NCI-H82 (cell line): Measurements from ENCODE around the gene NUDT4B.
"Not testable (repeated sequence)": the region's sequence is repeated elsewhere in the genome, so short reads cannot be mapped to it uniquely, and the experiment has no call there.

Experiments
- DNase-seq: peaks from one replicate; lab custom pipeline; 2025; lab: John Stamatoyannopoulos, UW

Gene NUDT4B

DNA sequence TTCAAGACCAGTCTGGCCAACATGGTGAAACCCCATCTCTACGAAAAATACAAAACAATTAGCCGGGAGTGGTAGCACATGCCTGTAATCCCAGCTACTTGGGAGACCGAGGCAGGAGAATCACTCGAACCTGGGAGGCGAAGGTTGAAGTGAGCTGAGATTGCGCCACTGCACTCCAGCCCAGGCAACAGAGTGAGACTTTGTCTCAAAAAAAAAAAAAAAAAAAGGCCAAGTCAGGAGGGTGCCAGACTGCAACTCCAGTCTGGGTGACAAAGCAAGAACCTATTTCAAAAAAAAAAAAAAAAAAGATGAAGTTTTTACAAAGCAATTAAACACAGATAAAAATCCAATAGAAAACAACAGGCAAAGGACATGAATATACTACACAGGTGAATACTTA is 9.9 kb upstream of the NUDT4B start:
- DNase-seq = not testable (repeated sequence)

DNA sequence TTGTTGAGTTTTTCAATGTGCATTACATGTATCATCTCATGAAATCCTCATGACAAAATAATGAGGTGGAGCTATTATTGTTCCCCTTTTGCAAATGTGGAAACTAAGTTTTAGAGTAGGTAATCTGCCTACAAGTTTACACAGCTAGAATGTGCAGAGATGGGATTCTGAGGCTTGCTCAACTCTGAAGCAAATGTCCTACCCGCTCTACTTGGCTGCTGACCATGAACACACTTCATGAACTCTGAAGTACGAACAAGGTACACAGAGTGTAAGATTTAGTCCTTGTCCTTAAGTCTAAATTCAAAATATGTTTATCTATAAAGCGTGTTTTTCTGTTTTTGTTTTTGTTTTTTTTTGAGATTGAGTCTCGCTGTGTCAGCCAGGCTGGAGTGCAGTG is 5.4 kb upstream of the NUDT4B start:
- DNase-seq = not testable (repeated sequence)

DNA sequence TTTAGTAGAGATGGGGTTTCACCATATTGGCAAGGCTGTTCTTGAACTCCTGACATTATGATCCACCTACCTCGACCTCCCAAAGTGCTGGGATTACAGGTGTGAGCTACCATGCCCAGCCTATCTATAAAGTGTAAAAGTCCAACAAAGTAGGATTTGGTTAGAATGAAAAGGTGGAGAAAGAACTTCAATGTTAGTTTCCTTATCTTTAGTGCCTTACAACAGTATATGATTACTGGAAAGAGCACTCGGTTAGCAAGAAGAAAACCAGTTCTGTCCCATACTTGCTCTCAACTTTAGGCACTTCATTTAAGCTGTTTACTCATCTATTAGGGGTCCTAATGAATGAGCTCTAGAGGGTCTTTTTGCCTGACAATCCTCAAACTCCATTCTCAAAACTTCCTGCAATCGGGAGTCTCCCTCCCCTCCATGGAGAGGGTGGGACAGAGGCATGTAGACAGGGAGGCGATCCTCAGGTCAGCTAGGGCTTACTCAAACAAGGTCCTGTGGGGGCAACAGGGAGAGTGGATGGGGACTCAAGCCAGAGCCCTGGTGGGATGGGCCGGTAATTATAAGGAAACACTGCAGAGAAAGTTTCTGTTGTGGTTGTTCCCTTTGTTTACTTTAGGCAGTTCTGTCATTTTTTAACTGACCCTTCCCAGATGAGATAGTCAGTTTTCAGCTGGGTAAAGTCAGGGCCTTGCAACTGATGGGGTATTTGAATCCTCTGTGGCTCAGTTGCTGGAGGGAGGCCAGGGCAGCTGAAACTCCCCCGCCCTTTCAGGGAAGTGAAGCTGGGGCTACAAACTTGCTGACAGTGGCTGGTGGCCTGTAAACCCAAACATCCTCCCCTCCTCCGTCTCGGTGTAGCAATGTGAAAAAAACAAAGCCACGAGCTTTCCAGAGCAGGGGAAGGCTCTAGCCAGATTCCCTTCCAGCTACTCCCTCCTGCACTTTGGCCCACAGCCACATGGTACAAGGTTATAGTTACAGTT is 4.6 kb upstream of the NUDT4B start:
- not testable (repeated sequence) for DNase-seq

DNA sequence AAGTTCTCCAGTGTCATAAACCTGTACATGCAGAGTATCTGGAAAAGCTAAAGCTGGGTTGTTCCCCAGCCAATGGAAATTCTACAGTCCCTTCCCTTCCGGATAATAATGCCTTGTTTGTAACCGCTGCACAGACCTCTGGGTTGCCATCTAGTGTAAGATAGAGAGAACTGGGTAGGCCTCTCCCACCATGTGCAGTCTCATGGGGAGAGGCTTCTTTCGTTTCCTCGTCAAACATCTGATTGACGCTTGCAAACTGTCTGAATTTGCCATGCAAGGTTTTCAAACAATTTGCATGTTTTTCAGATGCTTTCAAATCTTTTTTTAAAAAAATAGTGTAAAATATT is 734 bp downstream of the NUDT4B start:
- DNase-seq = not testable (repeated sequence)

DNA sequence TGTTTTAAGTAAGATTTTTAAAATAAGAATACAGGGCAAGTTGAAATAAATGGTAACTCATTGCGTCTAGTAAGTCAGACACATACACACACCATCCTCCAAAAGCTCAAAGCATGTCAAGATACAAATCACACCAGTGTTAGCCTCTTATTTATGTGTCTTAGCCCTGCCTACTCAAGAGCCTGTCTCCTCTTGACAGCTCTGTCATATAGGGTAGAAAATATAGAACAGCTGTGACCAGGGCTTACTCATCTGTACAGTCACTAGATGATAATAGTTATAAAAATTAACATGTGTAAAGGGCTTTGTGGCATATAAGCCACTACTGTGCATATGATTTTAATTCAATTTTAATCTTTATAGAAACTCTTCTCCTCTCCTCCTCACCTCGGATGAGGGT is 7.7 kb downstream of the NUDT4B start:
- DNase-seq = not testable (repeated sequence)

DNA sequence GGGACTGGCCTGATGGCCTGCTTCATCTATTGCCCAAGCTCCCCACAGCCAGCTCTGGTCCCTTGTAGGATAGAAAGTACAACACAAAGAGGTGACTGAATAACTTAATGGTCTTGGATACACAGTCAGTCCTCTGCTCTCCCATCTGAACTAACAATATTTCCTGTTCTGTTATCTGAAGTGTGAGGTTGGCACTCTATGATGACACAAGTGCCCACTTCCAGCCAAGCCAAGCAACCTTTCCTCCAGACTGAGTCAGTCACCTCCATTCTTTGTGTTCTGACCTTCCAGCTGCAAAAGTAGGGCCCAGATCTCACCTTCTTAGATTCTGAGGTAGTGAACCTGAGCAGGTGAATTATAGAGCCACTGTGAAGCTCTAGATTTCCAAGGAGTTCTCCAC is 8.9 kb downstream of the NUDT4B start:
- not testable (repeated sequence) for DNase-seq

DNA sequence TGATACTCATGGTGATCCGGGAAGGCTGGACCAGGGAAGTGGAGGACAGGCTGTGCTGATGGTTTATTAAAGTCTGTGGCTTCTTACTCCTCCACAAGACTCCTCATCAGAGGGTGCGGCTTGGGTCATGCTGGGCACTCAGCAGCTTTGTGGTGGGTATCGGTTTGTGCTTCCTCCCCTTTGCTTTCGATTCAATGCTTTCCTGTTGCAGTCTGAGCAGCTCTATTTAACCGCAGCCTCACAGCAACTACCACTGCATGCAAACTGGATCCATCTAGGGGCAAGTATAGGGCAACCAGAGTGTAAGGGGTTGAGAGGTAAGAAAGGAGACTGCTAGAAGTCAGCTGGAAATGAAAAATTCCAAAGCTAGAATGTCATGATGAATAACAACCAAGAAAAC is 9.8 kb downstream of the NUDT4B start:
- not testable (repeated sequence) for DNase-seq

DNA sequence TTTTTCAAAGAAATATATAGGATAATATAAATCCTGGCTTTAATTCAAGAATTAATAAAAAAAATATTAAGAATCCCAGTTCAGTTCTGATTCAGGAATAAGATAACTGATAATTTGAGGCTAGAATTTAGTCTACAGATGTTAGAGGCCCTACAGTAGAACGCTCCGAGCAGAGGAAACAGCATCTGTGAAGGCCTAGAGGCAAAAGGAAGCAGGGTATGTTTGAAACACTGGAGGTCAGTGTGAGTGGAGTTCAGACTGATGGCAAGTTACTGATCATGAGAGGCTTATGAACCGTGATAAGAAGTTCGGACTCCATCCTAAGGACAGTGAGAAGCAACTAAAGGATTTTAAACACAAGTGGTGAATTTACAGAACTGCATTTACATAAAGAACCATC is 10.4 kb downstream of the NUDT4B start:
- DNase-seq = not testable (repeated sequence)

DNA sequence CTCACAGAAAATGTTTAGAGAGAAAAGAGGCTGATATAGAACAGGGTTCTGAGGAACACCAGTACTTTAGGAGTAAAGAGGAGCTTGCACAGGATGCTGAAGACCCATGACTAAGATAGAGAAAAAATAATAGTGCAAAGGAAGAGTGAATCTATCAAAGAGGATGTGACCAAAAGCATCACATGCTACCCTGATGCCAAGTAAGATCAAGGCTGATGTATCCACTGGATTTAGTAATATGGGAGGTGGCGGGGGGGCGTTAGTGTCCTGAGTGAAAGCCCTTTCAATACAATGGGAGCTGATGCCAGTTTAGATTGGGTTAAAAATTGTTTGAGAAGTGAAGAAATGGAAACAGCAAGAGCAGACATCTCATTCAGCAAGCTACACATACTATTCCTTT is 11.2 kb downstream of the NUDT4B start:
- not testable (repeated sequence) for DNase-seq

DNA sequence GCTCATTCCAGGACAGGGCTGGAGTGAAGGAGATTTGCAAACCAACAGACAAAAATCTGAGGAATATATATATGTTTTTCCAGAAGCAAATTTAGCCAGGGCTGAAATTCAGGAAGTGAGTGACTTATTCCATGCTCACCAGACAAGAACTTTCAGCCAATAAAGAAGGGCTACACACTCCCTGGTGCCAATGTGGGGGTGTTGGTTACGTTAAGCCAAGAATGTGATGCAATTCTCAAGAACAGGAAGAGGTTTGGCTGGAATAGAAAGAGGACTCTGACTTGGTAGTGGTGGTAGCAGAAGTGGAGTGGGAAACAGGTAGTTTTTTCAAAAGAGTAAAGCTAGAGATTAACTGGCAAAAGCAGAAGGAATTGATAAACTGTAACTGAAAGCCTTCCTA is 11.6 kb downstream of the NUDT4B start:
- DNase-seq = not testable (repeated sequence)

DNA sequence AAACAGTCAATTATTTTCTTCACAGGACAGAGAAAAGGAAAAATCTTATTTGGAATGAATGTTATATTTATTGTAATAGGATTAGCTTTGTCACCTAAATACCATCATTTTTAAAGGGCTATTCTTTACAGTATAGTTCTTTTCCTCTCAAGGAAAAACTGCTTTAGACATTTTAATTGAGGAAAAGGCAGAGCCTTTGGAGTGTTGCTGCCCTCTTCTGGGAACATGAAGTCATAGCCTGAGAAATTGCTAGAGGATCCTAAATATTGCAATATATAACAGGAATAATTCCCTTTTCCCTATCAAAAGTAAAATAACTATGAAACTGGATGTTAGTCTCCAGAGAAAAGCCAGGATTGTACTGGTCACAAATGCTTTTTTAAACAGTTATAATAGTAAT is 12.8 kb downstream of the NUDT4B start:
- not testable (repeated sequence) for DNase-seq

DNA sequence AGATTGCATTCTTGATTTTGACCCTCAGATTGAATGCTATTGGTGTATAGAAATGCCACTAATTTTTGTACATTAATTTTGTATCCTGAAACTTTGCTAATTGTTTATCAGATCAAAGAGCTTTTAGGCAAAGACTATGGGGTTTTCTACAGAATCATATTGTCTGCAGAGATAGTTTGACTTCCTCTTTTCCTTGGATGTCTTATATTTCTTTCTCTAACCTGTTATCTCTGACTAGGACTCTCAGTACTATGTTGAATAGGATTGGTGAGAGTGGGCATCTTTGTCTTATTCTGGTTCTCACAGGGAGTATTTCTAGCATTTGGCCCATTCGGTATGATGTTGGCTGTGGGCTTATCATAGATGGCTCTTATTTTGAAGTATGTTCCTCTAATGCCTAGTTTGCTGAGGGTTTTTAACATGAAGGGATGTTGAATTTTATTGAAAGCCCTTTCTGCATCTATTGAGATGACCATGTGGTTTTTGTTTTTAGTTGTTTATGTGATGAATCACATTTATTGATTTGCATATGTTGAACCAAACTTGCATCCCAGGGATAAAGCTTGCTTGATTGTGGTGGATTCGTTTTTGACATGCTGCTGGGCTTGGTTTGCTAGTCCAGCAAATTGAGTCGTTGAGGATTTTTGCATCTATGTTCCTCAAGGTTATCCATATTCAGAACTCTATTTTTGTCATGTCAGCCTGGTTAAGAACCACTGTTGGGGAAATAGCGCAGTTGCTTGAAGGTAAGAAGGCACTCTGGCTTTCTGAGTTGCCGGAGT is 16.9 kb downstream of the NUDT4B start:
- DNase-seq = not testable (repeated sequence)

DNA sequence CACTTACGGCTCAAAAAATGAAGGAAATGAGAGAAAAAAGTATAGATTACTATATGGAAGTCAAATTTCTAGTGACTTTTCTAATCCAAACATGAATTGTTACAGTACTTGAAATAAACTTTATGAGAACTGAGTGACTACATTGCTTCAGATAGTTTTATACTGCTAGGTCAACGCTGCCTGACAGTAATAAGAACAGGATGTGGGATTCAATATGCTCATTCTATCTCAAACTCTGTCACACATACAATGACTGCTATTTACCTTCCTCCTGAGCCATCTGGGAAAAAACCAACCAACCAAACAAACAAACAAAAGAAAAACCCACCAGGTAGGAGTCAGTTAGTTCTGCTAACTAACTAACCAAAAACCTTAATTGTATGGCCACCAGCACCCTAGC is 20.0 kb downstream of the NUDT4B start:
- not testable (repeated sequence) for DNase-seq

DNA sequence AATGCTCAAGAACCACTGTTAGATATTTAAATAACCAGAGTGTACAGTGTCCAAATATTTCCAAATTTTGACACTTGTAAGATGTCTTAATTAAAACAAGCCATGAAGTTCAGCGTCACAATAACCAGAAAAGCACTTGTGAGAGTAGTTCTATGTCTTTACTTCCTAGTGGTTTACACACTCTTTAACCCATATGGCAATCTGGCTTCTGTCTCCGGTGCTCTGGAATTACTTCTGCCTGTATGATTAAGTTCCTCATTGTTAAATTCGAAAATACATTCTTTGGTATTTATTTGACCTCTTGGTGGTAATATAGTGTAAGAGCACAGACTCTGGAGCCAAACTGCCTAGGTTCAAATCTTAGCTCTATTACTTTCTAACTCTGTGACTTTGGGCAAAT is 20.9 kb downstream of the NUDT4B start:
- not testable (repeated sequence) for DNase-seq

DNA sequence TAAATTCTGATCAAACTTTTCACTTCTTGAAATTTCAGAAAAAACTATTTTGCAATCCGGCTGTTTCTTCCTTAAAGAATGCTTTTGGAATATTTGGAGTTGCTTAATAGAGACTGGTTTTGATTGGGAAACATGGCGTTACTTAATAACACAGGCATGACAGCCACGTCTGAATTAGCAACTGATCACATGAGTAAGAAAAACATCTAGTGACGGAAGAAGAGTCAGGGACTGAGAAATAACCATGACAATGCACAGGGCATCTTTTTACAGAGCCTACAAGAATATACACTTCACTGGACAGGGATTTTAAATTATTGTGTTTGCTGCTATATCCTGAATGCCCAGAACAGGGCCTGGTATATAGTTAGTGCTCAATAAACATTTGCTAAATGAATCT is 25.1 kb downstream of the NUDT4B start:
- DNase-seq = not testable (repeated sequence)

DNA sequence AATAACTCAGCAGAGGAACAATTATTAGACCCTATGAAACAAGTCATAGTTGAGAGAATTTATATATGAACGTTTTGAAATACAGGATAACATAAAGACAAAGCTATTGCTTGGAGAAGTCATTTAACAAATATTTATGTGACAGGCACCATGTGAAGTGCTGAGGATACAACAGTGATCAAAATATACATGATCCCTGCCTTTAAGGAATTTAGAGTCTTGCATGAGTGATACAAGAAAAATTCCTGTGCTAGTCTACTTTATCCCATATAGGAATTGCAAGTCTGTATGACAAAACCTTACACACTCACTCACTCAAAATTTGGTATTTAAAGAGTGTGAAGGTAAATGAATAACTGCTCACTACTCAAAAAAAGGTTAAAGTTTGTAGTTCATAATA is 25.5 kb downstream of the NUDT4B start:
- not testable (repeated sequence) for DNase-seq

DNA sequence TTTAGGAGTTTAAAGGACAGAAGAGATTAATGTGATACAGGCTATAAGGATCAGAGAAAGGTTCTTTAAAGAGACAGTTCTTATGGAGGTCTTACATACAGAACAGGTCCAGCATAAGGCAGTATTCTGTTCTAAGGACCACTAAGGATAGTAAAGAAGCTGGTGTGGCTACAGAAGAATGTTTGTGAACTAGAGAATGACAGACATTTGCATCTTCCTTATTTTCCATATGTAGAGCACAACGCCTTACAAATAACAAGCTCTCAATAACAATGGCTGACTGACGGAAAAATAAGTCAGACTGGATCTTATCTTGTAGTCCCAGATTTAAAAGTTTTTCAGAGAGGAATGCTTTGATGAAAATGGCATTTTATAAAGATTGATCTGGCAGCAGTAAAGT is 26.7 kb downstream of the NUDT4B start:
- DNase-seq = not testable (repeated sequence)

DNA sequence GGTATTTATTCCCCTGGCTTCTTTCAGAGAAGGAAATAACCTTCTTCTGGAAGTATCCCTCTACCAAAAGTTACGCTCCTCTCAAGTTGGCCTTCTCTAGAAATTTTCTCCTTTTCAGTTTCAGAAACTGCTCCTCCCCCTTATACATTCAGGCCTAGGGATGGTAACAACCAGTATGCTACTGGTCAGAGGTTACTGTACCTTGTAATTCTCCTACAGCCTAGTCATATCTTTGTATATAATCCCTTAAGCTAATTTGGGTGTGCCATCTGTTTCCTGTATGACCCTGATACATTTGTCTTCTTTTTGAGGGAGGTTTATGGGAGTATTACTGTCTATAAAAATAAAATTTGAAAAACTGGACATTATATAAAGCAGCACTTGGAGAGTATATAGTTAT is 29.1 kb downstream of the NUDT4B start:
- not testable (repeated sequence) for DNase-seq

DNA sequence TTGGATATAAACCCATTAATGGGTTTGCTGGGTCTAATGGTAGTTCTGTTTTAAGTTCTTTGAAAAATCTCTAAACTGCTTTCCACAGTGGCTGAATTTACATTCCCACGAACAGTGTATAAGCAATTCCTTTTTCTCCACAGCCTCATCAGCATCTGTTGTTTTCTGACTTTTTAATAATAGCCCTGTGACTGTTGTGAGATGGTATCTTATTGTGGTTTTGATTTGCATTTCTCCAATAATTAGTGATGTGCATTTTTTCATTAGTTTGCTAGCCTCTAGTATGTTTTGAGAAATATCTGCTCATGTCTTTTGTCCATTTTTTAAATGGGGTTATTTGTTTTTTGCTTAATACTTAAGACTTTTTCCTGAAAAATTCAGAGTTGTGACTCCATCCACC is 31.8 kb downstream of the NUDT4B start:
- not testable (repeated sequence) for DNase-seq

DNA sequence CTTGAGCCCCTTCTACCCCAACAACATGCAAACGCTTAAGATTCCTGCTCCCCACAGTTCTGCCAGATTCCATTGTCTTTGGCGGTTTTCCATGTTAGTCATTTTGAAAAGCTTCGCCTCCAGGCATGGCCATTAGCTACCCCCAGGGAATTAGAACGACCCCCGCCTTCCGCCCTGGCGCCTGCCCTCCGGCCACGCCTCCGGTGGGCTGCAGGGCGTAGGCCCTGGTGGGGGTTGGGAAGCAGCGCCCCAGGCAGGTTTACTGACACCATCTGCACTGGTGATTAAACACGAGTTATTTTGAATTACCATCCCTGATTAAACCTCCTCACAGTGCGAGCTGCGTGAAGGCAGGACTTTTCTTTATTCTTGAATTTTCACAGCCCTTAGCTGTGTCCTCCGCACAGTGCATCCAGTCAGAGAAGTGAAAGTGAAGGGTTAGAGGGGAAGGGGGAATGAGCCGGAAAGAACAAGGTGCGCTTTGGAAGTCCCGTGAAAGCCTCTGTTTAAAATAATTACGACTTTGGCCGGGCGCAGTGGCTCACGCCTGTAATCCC is 43.0 kb downstream of the NUDT4B start:
- DNase-seq = not testable (repeated sequence)

DNA sequence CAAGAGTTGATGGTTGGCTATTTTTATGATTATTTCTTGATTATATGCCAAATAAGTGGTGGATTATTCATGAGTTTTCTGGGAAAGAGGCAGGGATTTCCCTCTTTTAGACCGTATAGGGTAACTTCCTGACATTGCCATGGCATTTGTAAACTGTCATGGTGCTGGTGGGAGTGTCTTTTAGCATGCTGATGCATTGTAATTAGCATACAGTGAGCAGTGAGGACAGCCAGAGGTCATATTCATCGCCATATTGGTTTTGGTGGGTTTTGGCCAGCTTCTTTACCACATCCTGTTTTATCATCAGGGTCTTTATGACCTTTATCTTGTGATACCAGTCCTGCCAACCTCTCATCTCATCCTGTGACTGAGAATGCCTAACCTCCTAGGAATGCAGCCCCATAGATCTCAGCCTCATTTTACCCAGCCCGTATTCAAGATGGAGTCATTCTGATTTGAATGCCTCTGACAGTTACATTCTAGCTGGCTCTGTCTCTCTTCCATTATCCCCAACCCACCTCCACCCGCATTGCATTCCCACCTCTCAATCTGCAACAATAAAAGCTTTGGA is 45.3 kb downstream of the NUDT4B start:
- not testable (repeated sequence) for DNase-seq
